Activated T-helper 1 cell treated with Interleukin-2 at 50 U/mL for 16 hours (primary cell): Measurements from ENCODE around the gene SLC11A1.

Source experiments
- DNase-seq: peaks from one replicate; pipeline ENCODE4 v3.0.0-alpha.2; 2020; ENCODE audit warnings: low read depth

SLC11A1 gene

GRCh38 chr2:218367415-218368149 lies 14.5 kb upstream of the SLC11A1 start:
- DNase-seq = peak; percentile 67

GRCh38 chr2:218368150-218368528 lies 13.9 kb upstream of the SLC11A1 start:
- no peak for DNase-seq

GRCh38 chr2:218368621-218369153 lies 13.4 kb upstream of the SLC11A1 start:
- DNase-seq = no peak

GRCh38 chr2:218369330-218369729 lies 12.7 kb upstream of the SLC11A1 start:
- no peak for DNase-seq

GRCh38 chr2:218370410-218371063 lies 11.5 kb upstream of the SLC11A1 start:
- no peak for DNase-seq

- no peak for DNase-seq
Observed at GRCh38 chr2:218371983-218372350, 10.1 kb upstream of the SLC11A1 start.

- DNase-seq = no peak
Observed at GRCh38 chr2:218374795-218375194, 7.3 kb upstream of the SLC11A1 start.

- DNase-seq = no peak
Observed at GRCh38 chr2:218375212-218375611, 6.9 kb upstream of the SLC11A1 start.

GRCh38 chr2:218378053-218378452 lies 4.0 kb upstream of the SLC11A1 start:
- no peak for DNase-seq

- no peak for DNase-seq
Observed at GRCh38 chr2:218382785-218383184, 712 bp downstream of the SLC11A1 start.

GRCh38 chr2:218383892-218384519 lies 1.9 kb downstream of the SLC11A1 start:
- no peak for DNase-seq

- no peak for DNase-seq
Observed at GRCh38 chr2:218384975-218385374, 2.9 kb downstream of the SLC11A1 start.

- no peak for DNase-seq
Observed at GRCh38 chr2:218386505-218387368, 4.7 kb downstream of the SLC11A1 start.

- no peak for DNase-seq
Observed at GRCh38 chr2:218387369-218388194, 5.5 kb downstream of the SLC11A1 start.

GRCh38 chr2:218389333-218390150 lies 7.5 kb downstream of the SLC11A1 start:
- DNase-seq = no peak

GRCh38 chr2:218391202-218391601 lies 9.1 kb downstream of the SLC11A1 start:
- DNase-seq = no peak

GRCh38 chr2:218392459-218392858 lies 10.4 kb downstream of the SLC11A1 start:
- DNase-seq = no peak

GRCh38 chr2:218392891-218393462 lies 10.9 kb downstream of the SLC11A1 start:
- no peak for DNase-seq

GRCh38 chr2:218393750-218394290 lies 11.7 kb downstream of the SLC11A1 start:
- no peak for DNase-seq
